ENCODE data around the gene ETS1. TPM values are rescaled to one million over a fixed set of nuclear protein-coding genes. Genes with fewer than 3 reads are reported as not detected.
A peak's percentile ranks its signal among the peaks of the same experiment; 100 is the strongest.

The ETS1 gene
- total and polyA plus RNA-seq, 2 experiments from 2014 or later: 6.7 to 21.8 TPM

- Histone ChIP-seq H2AFZ (peak overlapping the region; percentile 76), H3K9me2 (replicated peaks; ENCODE audit: insufficient read depth) (no peaks in the 10 kb centered on the region), H3K27me3 (no peaks in the 10 kb centered on the region), H3K36me3 (replicated peaks; ENCODE audit: insufficient read depth, low read depth) (no peaks in the 10 kb centered on the region), H3K4me3 (peak overlapping the region; percentile 82), H3K79me2 (peaks cover 58% of the 10 kb centered on the region), H3K4me2 (peak overlapping the region; percentile 86), H3K9me3 (ENCODE audit: low read depth) (no peaks in the 10 kb centered on the region), H3K4me1 (ENCODE audit: insufficient read depth) (peaks cover 46% of the 10 kb centered on the region), H4K20me1 (ENCODE audit: insufficient read depth, poor library complexity, severe bottlenecking) (peaks cover 16% of the 10 kb centered on the region), H3K27ac (peak overlapping the region; percentile 90)
- WGBS (ENCODE audit: low lambda C conversion rate, missing lambda C conversion rate): 28% methylated on average over 12 of the region's 12 CpGs
- TF ChIP-seq EZH2phosphoT487 (IDR thresholded peaks at IDR 0.05; ENCODE audit: low read depth, severe bottlenecking, unreplicated experiment): no peak
- no peak for TF ChIP-seq EZH2 (IDR thresholded peaks at IDR 0.05; ENCODE audit: borderline replicate concordance)
- no peak for TF ChIP-seq CTCF (IDR thresholded peaks at IDR 0.05; ENCODE audit: poor library complexity)
- no peak for DNase-seq (ENCODE audit: low spot score)
These were observed 66.3 kb downstream of the ETS1 start for GRCh38 chr11:128520888-128521681.

- H3K27me3 ChIP-seq: no peaks in the 10 kb centered on the region
- H3K27ac ChIP-seq: peak overlapping the region; percentile 90
- TF ChIP-seq EZH2phosphoT487 (IDR thresholded peaks at IDR 0.05; ENCODE audit: low read depth, severe bottlenecking, unreplicated experiment) (no peak), CTCF (IDR thresholded peaks at IDR 0.05; ENCODE audit: poor library complexity) (peak; percentile 13)
- DNase-seq (ENCODE audit: low spot score): no peak
- H2AFZ ChIP-seq: no peak overlapping the region
- peaks cover 17% of the 10 kb centered on the region for H4K20me1 ChIP-seq (ENCODE audit: insufficient read depth, poor library complexity, severe bottlenecking)
- H3K9me2 ChIP-seq (replicated peaks; ENCODE audit: insufficient read depth): no peaks in the 10 kb centered on the region
- peak overlapping the region; percentile 82 for H3K4me3 ChIP-seq
- H3K79me2 ChIP-seq: peaks cover 66% of the 10 kb centered on the region
- no peaks in the 10 kb centered on the region for H3K9me3 ChIP-seq (ENCODE audit: low read depth)
- peaks cover 51% of the 10 kb centered on the region for H3K4me1 ChIP-seq (ENCODE audit: insufficient read depth)
- peak overlapping the region; percentile 86 for H3K4me2 ChIP-seq
- no peaks in the 10 kb centered on the region for H3K36me3 ChIP-seq (replicated peaks; ENCODE audit: insufficient read depth, low read depth)
- 70% methylated on average over 7 of the region's 7 CpGs for WGBS (ENCODE audit: low lambda C conversion rate, missing lambda C conversion rate)
These were observed 67.0 kb downstream of the ETS1 start for GRCh38 chr11:128520206-128520887.

- no peaks in the 10 kb centered on the region for H3K36me3 ChIP-seq (replicated peaks; ENCODE audit: insufficient read depth, low read depth)
- H3K4me2 ChIP-seq: peak overlapping the region; percentile 86
- H3K9me2 ChIP-seq (replicated peaks; ENCODE audit: insufficient read depth): no peaks in the 10 kb centered on the region
- H3K9me3 ChIP-seq (ENCODE audit: low read depth): no peaks in the 10 kb centered on the region
- 37% methylated on average over 4 of the region's 4 CpGs for WGBS (ENCODE audit: low lambda C conversion rate, missing lambda C conversion rate)
- H3K79me2 ChIP-seq: peaks cover 76% of the 10 kb centered on the region
- no peak overlapping the region for H3K27ac ChIP-seq
- no peak for DNase-seq (ENCODE audit: low spot score)
- H3K27me3 ChIP-seq: no peaks in the 10 kb centered on the region
- H4K20me1 ChIP-seq (ENCODE audit: insufficient read depth, poor library complexity, severe bottlenecking): peaks cover 17% of the 10 kb centered on the region
- TF ChIP-seq CTCF (IDR thresholded peaks at IDR 0.05; ENCODE audit: poor library complexity) (no peak), EZH2 (IDR thresholded peaks at IDR 0.05; ENCODE audit: borderline replicate concordance) (no peak), EZH2phosphoT487 (IDR thresholded peaks at IDR 0.05; ENCODE audit: low read depth, severe bottlenecking, unreplicated experiment) (no peak)
- peak overlapping the region; percentile 4 for H3K4me3 ChIP-seq
- peaks cover 51% of the 10 kb centered on the region for H3K4me1 ChIP-seq (ENCODE audit: insufficient read depth)
- H2AFZ ChIP-seq: no peak overlapping the region
These were observed 68.0 kb downstream of the ETS1 start for GRCh38 chr11:128519338-128519737.
